SK-N-SH (cell line): ENCODE data around the gene GTF3A. TPM values are rescaled to one million over a fixed set of nuclear protein-coding genes. Genes with fewer than 3 reads are reported as not detected.

Source experiments
- CTCF ChIA-PET: fragments of 300-600, 350-600 bp; formaldehyde crosslinking; extraction: SDS; loops from one replicate; lab custom pipeline; 2021; lab: Yijun Ruan, JAX
- POLR2A ChIA-PET: fragments of 350-600 bp; sonication (Branson Sonifier 250); formaldehyde crosslinking; extraction: SDS; loops from one replicate; lab custom pipeline; 2020; ENCODE audit warnings: antibody characterized with exemption, inconsistent platforms; lab: Yijun Ruan, JAX
- DNase-seq: peaks from one replicate; pipeline ENCODE4 v3.0.0; 2012
- H2AFZ ChIP-seq: fragments of 200-600 bp; sonication (generic); 2 replicates; pipeline ENCODE4 v1.8.1; 2016; ENCODE audit warnings: antibody characterized with exemption, mild to moderate bottlenecking, low read depth
- H3F3A ChIP-seq: fragments of 200-600 bp; sonication (generic); replicated peaks from 2 replicates; pipeline ENCODE3; 2016; ENCODE audit warnings: antibody characterized with exemption, mild to moderate bottlenecking; ENCODE audit not compliant: insufficient read depth
- H3K27ac ChIP-seq, 2 experiments: fragments of 200-500 bp in 1 of 2; fragments of 200-600 bp in 1 of 2; sonication (Bioruptor generic) in 1 of 2; sonication (generic), shearing (Covaris generic) in 1 of 2; 2 replicates each; pipeline versions ENCODE4 v1.5.1 to v1.6.1; 2014 to 2016; ENCODE audit warnings: low read depth in 2 of 2, inconsistent platforms in 1 of 2, low read length in 1 of 2, mild to moderate bottlenecking in 1 of 2, mixed read lengths in 1 of 2
- H3K27me3 ChIP-seq: fragments of 200-600 bp; sonication (generic), shearing (Covaris generic); 2 replicates; pipeline ENCODE4 v1.6.1; 2016; ENCODE audit warnings: mixed run types; ENCODE audit not compliant: insufficient read depth
- H3K36me3 ChIP-seq, 2 experiments: fragments of 200-500 bp in 1 of 2; fragments of 200-600 bp in 1 of 2; sonication (Bioruptor generic) in 1 of 2; sonication (generic) in 1 of 2; replicated peaks in 1 of 2; 2 replicates each; pipeline versions ENCODE3 to v1.5.1; 2014 to 2016; ENCODE audit warnings: low read length in 1 of 2, mild to moderate bottlenecking in 1 of 2; ENCODE audit not compliant: insufficient read depth in 2 of 2, control insufficient read depth in 1 of 2
- H3K4me1 ChIP-seq, 2 experiments: fragments of 200-500 bp in 1 of 2; fragments of 200-600 bp in 1 of 2; sonication (Bioruptor generic) in 1 of 2; sonication (generic), shearing (Covaris generic) in 1 of 2; 2 replicates each; pipeline versions ENCODE4 v1.5.1 to v1.6.1; 2014 to 2016; ENCODE audit warnings: low read depth in 1 of 2, low read length in 1 of 2, mixed run types in 1 of 2; ENCODE audit not compliant: insufficient read depth in 2 of 2, control insufficient read depth in 1 of 2
- H3K4me2 ChIP-seq: fragments of 200-600 bp; sonication (generic), shearing (Covaris generic); 2 replicates; pipeline ENCODE4 v1.6.1; 2017; ENCODE audit warnings: mixed run types
- H3K4me3 ChIP-seq, 2 experiments: fragments of 200-500 bp in 1 of 2; fragments of 200-600 bp in 1 of 2; sonication (Bioruptor generic) in 1 of 2; sonication (generic), shearing (Covaris generic) in 1 of 2; 2 replicates each; pipeline versions ENCODE4 v1.5.1 to v1.8.1; 2014 to 2016; ENCODE audit warnings: low read depth in 2 of 2, inconsistent platforms in 1 of 2, low read length in 1 of 2, mild to moderate bottlenecking in 1 of 2, mixed read lengths in 1 of 2, moderate library complexity in 1 of 2
- H3K79me2 ChIP-seq: fragments of 200-600 bp; sonication (generic); 2 replicates; pipeline ENCODE4 v1.8.1; 2017; ENCODE audit warnings: mild to moderate bottlenecking; ENCODE audit not compliant: insufficient read depth
- H3K9ac ChIP-seq: fragments of 200-600 bp; sonication (generic); 2 replicates; pipeline ENCODE4 v1.6.1; 2017; ENCODE audit warnings: mixed run types
- H3K9me2 ChIP-seq: fragments of 200-600 bp; sonication (generic); 2 replicates; pipeline ENCODE4 v1.6.1; 2017; ENCODE audit warnings: mixed run types
- H3K9me3 ChIP-seq: fragments of 200-600 bp; sonication (generic); 2 replicates; pipeline ENCODE4 v1.6.1; 2017; ENCODE audit warnings: mixed run types, mild to moderate bottlenecking, moderate library complexity
- H4K20me1 ChIP-seq: fragments of 200-600 bp; sonication (generic); 2 replicates; pipeline ENCODE4 v1.6.1; 2017; ENCODE audit warnings: mild to moderate bottlenecking, mixed run types; ENCODE audit not compliant: insufficient read depth
- CHD2 ChIP-seq: fragments of 150-350 bp; IDR thresholded peaks from 2 replicates; pipeline ENCODE4 v1.6.1; 2018; ENCODE audit warnings: low read length; ENCODE audit not compliant: partially characterized antibody
- CTCF ChIP-seq: fragments of 200-600 bp; sonication (generic); IDR thresholded peaks from 2 replicates; pipeline ENCODE4 v1.6.1; 2017; ENCODE audit warnings: antibody characterized with exemption, mild to moderate bottlenecking, moderate library complexity
- ELF1 ChIP-seq: IDR thresholded peaks from 2 replicates; pipeline ENCODE4 v1.4.0; 2012
- FOSL2 ChIP-seq: IDR thresholded peaks from 2 replicates; pipeline ENCODE4 v1.4.0; 2012; ENCODE audit warnings: low read depth, mild to moderate bottlenecking, moderate library complexity, borderline replicate concordance
- FOXM1 ChIP-seq: IDR thresholded peaks from 2 replicates; pipeline ENCODE4 v1.4.0; 2012; ENCODE audit warnings: low read depth, mild to moderate bottlenecking
- GATA2 ChIP-seq: sonication (generic); formaldehyde crosslinking; IDR thresholded peaks from 2 replicates; pipeline ENCODE4 v1.5.0; 2020; ENCODE audit warnings: mild to moderate bottlenecking, missing genetic modification reagents
- MAX ChIP-seq: IDR thresholded peaks from 2 replicates; pipeline ENCODE4 v1.4.0; 2012; ENCODE audit warnings: low read depth
- MXI1 ChIP-seq: IDR thresholded peaks from 2 replicates; pipeline ENCODE4 v1.6.1; 2012; ENCODE audit warnings: mild to moderate bottlenecking, low read depth, low read length, improper control_type of control experiment
- NFIC ChIP-seq: IDR thresholded peaks from 2 replicates; pipeline ENCODE4 v1.4.0; 2012; ENCODE audit warnings: borderline replicate concordance
- NRF1 ChIP-seq: IDR thresholded peaks from 2 replicates; pipeline ENCODE4 v1.6.1; 2012; ENCODE audit warnings: low read depth, mild to moderate bottlenecking, low read length
- POLR2AphosphoS5 ChIP-seq: IDR thresholded peaks from 2 replicates; pipeline ENCODE4 v1.6.1; 2012; ENCODE audit warnings: low read depth, low read length
- RAD21 ChIP-seq: IDR thresholded peaks from 2 replicates; pipeline ENCODE4 v1.6.1; 2012; ENCODE audit warnings: mild to moderate bottlenecking, low read length
- RCOR1 ChIP-seq: fragments of 150-350 bp; IDR thresholded peaks from 2 replicates; pipeline ENCODE4 v1.6.1; 2017; ENCODE audit warnings: antibody characterized with exemption, low read length
- RFX5 ChIP-seq: IDR thresholded peaks from 2 replicates; pipeline ENCODE4 v1.6.1; 2012; ENCODE audit warnings: mild to moderate bottlenecking, improper control_type of control experiment, low read length
- RXRA ChIP-seq: IDR thresholded peaks from 2 replicates; pipeline ENCODE4 v1.4.0; 2012; ENCODE audit warnings: low read depth, mild to moderate bottlenecking, borderline replicate concordance
- SIN3A ChIP-seq: IDR thresholded peaks from 2 replicates; pipeline ENCODE4 v1.6.1; 2012; ENCODE audit warnings: low read depth, mild to moderate bottlenecking, low read length, moderate library complexity, borderline replicate concordance
- USF2 ChIP-seq: fragments of 150-350 bp; IDR thresholded peaks from 2 replicates; pipeline ENCODE4 v1.6.1; 2017; ENCODE audit warnings: antibody characterized with exemption, low read length, low read depth, borderline replicate concordance
- ZBTB33 ChIP-seq: IDR thresholded peaks from 2 replicates; pipeline ENCODE4 v1.4.0; 2012; ENCODE audit warnings: low read depth, borderline replicate concordance
- WGBS: methylation state at CpG from one replicate; pipeline ENCODE4 v1.1.6; 2017; ENCODE audit warnings: low lambda C conversion rate; 5-methylcytosine and 5-hydroxymethylcytosine counted together
- polyA plus RNA-seq, 3 experiments: library from polyadenylated mRNA; depleted of rRNA; stranded (reverse); fragments of >200 nt; gene quantifications; 2 replicates each; pipeline ENCODE4 v1.2.3, GENCODE V29; 2012

Gene GTF3A
- polyA plus RNA-seq, 1 of the 3 experiments (the other 2 are of a cell fraction): 75.4 TPM

GRCh38 chr13:27472441-27472840, 48.0 kb downstream of the GTF3A start:
- Histone ChIP-seq H3K9me2 (no peaks in the 10 kb centered on the region; the same call in 1 of the 2 replicates), H3K9me3 (no peaks in the 10 kb centered on the region), H3K79me2 (no peaks in the 10 kb centered on the region), H3K36me3 (no peaks in the 10 kb centered on the region), H2AFZ (no peak overlapping the region), H3F3A (no peaks in the 10 kb centered on the region), H3K4me1 (no peaks in the 10 kb centered on the region), H3K27me3 (peaks cover 37% of the 10 kb centered on the region; the same call in 1 of the 2 replicates), H3K9ac (no peak overlapping the region), H3K4me3 (no peak overlapping the region), H3K4me2 (no peak overlapping the region), H3K27ac (no peak overlapping the region), H4K20me1 (no peaks in the 10 kb centered on the region)
- DNase-seq: no peak
- no peak for TF ChIP-seq RXRA
- 20% methylated on average over 1 of the region's 2 CpGs for WGBS
- POLR2A ChIA-PET: no interaction called here
- CTCF ChIA-PET: interaction anchor here (1.0 to 1.6 kb wide), 2 partner anchors 110 to 354 kb away, joined by 3 to 4 read pairs; no protein-coding TSS in a partner anchor

GRCh38 chr13:27472941-27473340, 48.5 kb downstream of the GTF3A start:
- Histone ChIP-seq H3K79me2 (no peaks in the 10 kb centered on the region), H3K9me2 (no peaks in the 10 kb centered on the region), H3K4me1 (no peaks in the 10 kb centered on the region), H3K36me3 (no peaks in the 10 kb centered on the region), H3K9ac (no peak overlapping the region), H4K20me1 (no peaks in the 10 kb centered on the region), H2AFZ (no peak overlapping the region), H3K4me3 (no peak overlapping the region), H3K4me2 (no peak overlapping the region), H3K9me3 (no peaks in the 10 kb centered on the region), H3K27ac (no peak overlapping the region), H3F3A (no peaks in the 10 kb centered on the region), H3K27me3 (peaks cover 41% of the 10 kb centered on the region; the same call in 1 of the 2 replicates)
- CTCF ChIA-PET: interaction anchor here (1.0 to 1.6 kb wide), 2 partner anchors 111 to 354 kb away, joined by 3 to 4 read pairs; no protein-coding TSS in a partner anchor
- POLR2A ChIA-PET: no interaction called here
- TF ChIP-seq FOSL2: no peak
- TF ChIP-seq RCOR1: no peak
- no peak for TF ChIP-seq ELF1
- TF ChIP-seq NRF1: no peak
- TF ChIP-seq FOXM1: no peak
- TF ChIP-seq RAD21: no peak
- TF ChIP-seq CHD2: no peak
- TF ChIP-seq POLR2AphosphoS5: no peak
- TF ChIP-seq RFX5: no peak
- no peak for TF ChIP-seq MXI1
- TF ChIP-seq NFIC: no peak
- TF ChIP-seq SIN3A: no peak
- TF ChIP-seq CTCF: no peak
- no peak for TF ChIP-seq ZBTB33
- TF ChIP-seq GATA2: no peak
- no peak for TF ChIP-seq RXRA
- no peak for TF ChIP-seq USF2
- no peak for TF ChIP-seq MAX
- WGBS: 16% methylated on average over 3 of the region's 3 CpGs
- no peak for DNase-seq
